ENCODE results near the gene RB1.

Gene RB1

DNA sequence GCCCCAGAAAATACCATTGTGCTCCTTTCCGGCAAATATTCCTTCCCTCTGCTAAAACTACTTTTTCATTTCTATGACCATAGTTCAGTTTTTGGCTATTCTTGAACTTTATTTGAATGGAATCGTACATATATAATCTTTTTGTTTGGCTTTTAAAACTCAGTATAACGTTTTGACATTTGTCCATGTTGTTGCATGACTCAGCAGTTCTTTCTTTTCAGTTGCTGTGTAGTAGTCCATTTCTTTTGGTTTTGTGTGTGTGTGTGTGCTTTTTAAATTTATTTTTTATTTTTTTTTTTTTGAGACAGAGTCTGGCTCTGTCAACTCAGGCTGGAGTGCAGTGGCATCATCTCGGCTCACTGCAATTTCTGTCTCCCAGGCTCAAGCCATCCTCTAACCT lies 35.5 kb upstream of the RB1 start:
- Histone ChIP-seq H3K36me3 (ENCODE audit: insufficient read depth, low read length) (peaks cover 12% of the 10 kb centered on the region; the same call in 1 of the 2 replicates), H2AFZ (ENCODE audit: low read length) (no peak overlapping the region), H4K20me1 (ENCODE audit: insufficient read depth, low read length) (no peaks in the 10 kb centered on the region), H3K4me3 (ENCODE audit: low read depth, low read length, poor library complexity, severe bottlenecking) (no peak overlapping the region), H3F3A (ENCODE audit: insufficient read depth, low read length) (no peaks in the 10 kb centered on the region), H3K4me1 (ENCODE audit: insufficient read depth, low read length, severe bottlenecking) (peaks cover 29% of the 10 kb centered on the region), H3K27ac (ENCODE audit: low read depth, low read length, poor library complexity, severe bottlenecking) (no peak overlapping the region), H3K79me2 (ENCODE audit: insufficient read depth, low read length) (no peaks in the 10 kb centered on the region), H3K27me3 (ENCODE audit: insufficient read depth, low read length) (no peaks in the 10 kb centered on the region), H3K4me2 (ENCODE audit: low read length) (no peak overlapping the region), H3K9me2 (ENCODE audit: low read depth, low read length) (no peaks in the 10 kb centered on the region), H3K9me3 (ENCODE audit: low read length) (no peaks in the 10 kb centered on the region), H3K9ac (ENCODE audit: low read length) (no peak overlapping the region)
- no peak for TF ChIP-seq EZH2 (IDR thresholded peaks at IDR 0.05; ENCODE audit: borderline replicate concordance, low read length)
- no peak for TF ChIP-seq CTCF (IDR thresholded peaks at IDR 0.05; ENCODE audit: low read length)

DNA sequence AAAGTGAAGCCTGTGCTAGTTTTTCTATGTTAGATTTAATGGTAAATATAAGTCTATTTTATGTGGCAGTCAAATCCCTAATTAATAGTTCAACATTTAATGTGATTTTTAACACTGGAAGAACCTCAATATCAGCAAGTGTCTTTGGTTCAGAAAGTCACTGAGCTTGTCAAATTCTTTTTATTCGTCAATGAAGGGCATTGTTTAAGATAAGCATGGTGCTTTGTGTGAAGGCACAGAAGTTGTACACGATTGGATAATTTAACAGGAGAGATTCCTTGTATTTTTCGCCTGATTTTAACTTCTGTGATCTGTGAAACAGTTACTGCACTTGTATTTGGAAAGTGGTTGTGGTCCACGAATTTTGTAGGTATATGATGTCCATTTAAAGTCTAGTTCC lies 30.2 kb upstream of the RB1 start:
- no peak overlapping the region for H3K4me3 ChIP-seq (ENCODE audit: low read depth, low read length, poor library complexity, severe bottlenecking)
- no peaks in the 10 kb centered on the region for H3K9me2 ChIP-seq (ENCODE audit: low read depth, low read length)
- H4K20me1 ChIP-seq (ENCODE audit: insufficient read depth, low read length), result no peaks in the 10 kb centered on the region
- no peaks in the 10 kb centered on the region for H3K9me3 ChIP-seq (ENCODE audit: low read length)
- H3K4me1 ChIP-seq (ENCODE audit: insufficient read depth, low read length, severe bottlenecking), result no peaks in the 10 kb centered on the region
- no peak overlapping the region for H2AFZ ChIP-seq (ENCODE audit: low read length)
- H3K36me3 ChIP-seq (ENCODE audit: insufficient read depth, low read length), result no peaks in the 10 kb centered on the region
- no peaks in the 10 kb centered on the region for H3K27me3 ChIP-seq (ENCODE audit: insufficient read depth, low read length)
- H3K9ac ChIP-seq (ENCODE audit: low read length), result no peak overlapping the region
- H3K4me2 ChIP-seq (ENCODE audit: low read length), result no peak overlapping the region
- H3K27ac ChIP-seq (ENCODE audit: low read depth, low read length, poor library complexity, severe bottlenecking), result no peak overlapping the region
- no peaks in the 10 kb centered on the region for H3K79me2 ChIP-seq (ENCODE audit: insufficient read depth, low read length)
- no peaks in the 10 kb centered on the region for H3F3A ChIP-seq (ENCODE audit: insufficient read depth, low read length)
- no peak for TF ChIP-seq CTCF (IDR thresholded peaks at IDR 0.05; ENCODE audit: low read length)
- TF ChIP-seq EZH2 (IDR thresholded peaks at IDR 0.05; ENCODE audit: borderline replicate concordance, low read length), result no peak

DNA sequence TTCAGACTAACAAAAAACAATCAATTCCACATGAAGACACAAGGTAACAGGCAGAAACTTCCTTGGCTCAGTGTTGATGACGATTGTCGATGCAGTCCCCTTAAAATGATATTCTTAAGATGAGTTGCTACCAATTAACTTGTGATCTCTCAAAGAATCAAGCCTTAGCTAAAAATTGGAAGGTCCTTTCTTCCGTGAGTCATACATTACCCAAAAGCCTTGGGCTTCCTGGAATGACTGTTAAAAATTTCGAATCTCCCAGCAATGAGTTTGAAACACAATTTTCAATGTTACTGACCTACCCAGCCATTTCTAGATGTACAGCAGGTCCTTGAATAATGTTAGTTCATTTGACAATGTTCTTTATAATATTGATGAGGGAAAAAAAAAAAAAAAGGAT lies 28.0 kb upstream of the RB1 start:
- H3K27ac ChIP-seq (ENCODE audit: low read depth, low read length, poor library complexity, severe bottlenecking), result no peak overlapping the region
- no peaks in the 10 kb centered on the region for H4K20me1 ChIP-seq (ENCODE audit: insufficient read depth, low read length)
- H2AFZ ChIP-seq (ENCODE audit: low read length), result no peak overlapping the region
- H3K9me2 ChIP-seq (ENCODE audit: low read depth, low read length), result no peaks in the 10 kb centered on the region
- no peak overlapping the region for H3K9ac ChIP-seq (ENCODE audit: low read length)
- H3K4me1 ChIP-seq (ENCODE audit: insufficient read depth, low read length, severe bottlenecking), result no peaks in the 10 kb centered on the region
- H3K79me2 ChIP-seq (ENCODE audit: insufficient read depth, low read length), result no peaks in the 10 kb centered on the region
- H3K27me3 ChIP-seq (ENCODE audit: insufficient read depth, low read length), result no peaks in the 10 kb centered on the region
- no peaks in the 10 kb centered on the region for H3F3A ChIP-seq (ENCODE audit: insufficient read depth, low read length)
- no peak for TF ChIP-seq CTCF (IDR thresholded peaks at IDR 0.05; ENCODE audit: low read length)
- no peak for TF ChIP-seq EZH2 (IDR thresholded peaks at IDR 0.05; ENCODE audit: borderline replicate concordance, low read length)
- H3K4me2 ChIP-seq (ENCODE audit: low read length), result no peak overlapping the region
- no peak overlapping the region for H3K4me3 ChIP-seq (ENCODE audit: low read depth, low read length, poor library complexity, severe bottlenecking)
- no peaks in the 10 kb centered on the region for H3K36me3 ChIP-seq (ENCODE audit: insufficient read depth, low read length)
- H3K9me3 ChIP-seq (ENCODE audit: low read length), result no peaks in the 10 kb centered on the region
